Neural progenitor cell (in vitro differentiated cells): ENCODE results near the gene GPBAR1. TPM values are rescaled to one million over a fixed set of nuclear protein-coding genes. Genes with fewer than 3 reads are reported as not detected.

Experiments used
- DNase-seq: peaks from one replicate; pipeline ENCODE4 v3.0.0-alpha.2; 2016; ENCODE audit warnings: low spot score
- H2AFZ ChIP-seq: fragments of 200-600 bp; sonication (generic); replicated peaks from 2 replicates; pipeline ENCODE4 v1.6.1; 2016; ENCODE audit warnings: antibody characterized with exemption
- H3F3A ChIP-seq: fragments of 200-600 bp; sonication (generic); 2 replicates; pipeline ENCODE4 v1.6.1; 2016; ENCODE audit warnings: antibody characterized with exemption, low read depth
- H3K27ac ChIP-seq: fragments of 200-600 bp; sonication (generic); 2 replicates; pipeline ENCODE4 v1.5.1; 2016; ENCODE audit warnings: mild to moderate bottlenecking
- H3K27me3 ChIP-seq: fragments of 200-600 bp; sonication (generic); 2 replicates; pipeline ENCODE4 v1.6.1; 2016; ENCODE audit warnings: mild to moderate bottlenecking, moderate library complexity
- H3K36me3 ChIP-seq: fragments of 200-600 bp; sonication (generic); 2 replicates; pipeline ENCODE4 v1.5.1; 2016
- H3K4me1 ChIP-seq: fragments of 200-600 bp; sonication (generic); 2 replicates; pipeline ENCODE4 v1.6.1; 2016; ENCODE audit warnings: mixed run types
- H3K4me2 ChIP-seq: fragments of 200-600 bp; sonication (generic); 2 replicates; pipeline ENCODE4 v1.6.1; 2016
- H3K4me3 ChIP-seq: fragments of 200-600 bp; sonication (generic); 2 replicates; pipeline ENCODE4 v1.5.1; 2016
- H3K79me2 ChIP-seq: fragments of 200-600 bp; sonication (generic); 2 replicates; pipeline ENCODE4 v1.6.1; 2016; ENCODE audit warnings: low read depth
- H3K9ac ChIP-seq: fragments of 200-600 bp; sonication (generic); 2 replicates; pipeline ENCODE4 v1.6.1; 2016
- H3K9me3 ChIP-seq: fragments of 200-600 bp; sonication (generic); 2 replicates; pipeline ENCODE4 v1.5.1; 2016; ENCODE audit warnings: low read depth
- H4K20me1 ChIP-seq: fragments of 200-600 bp; sonication (generic); 2 replicates; pipeline ENCODE4 v1.6.1; 2016; ENCODE audit warnings: low read depth
- H3K27ac Mint-ChIP-seq: 3 replicates; pipeline ENCODE4 v1.8.0; 2021; ENCODE audit warnings: mixed read lengths
- H3K27me3 Mint-ChIP-seq: 2 replicates; pipeline ENCODE4 v1.8.0; 2022; ENCODE audit warnings: low read depth, mild to moderate bottlenecking, inconsistent platforms, moderate library complexity, mixed read lengths; ENCODE audit not compliant: insufficient read depth
- H3K36me3 Mint-ChIP-seq: 3 replicates; pipeline ENCODE4 v1.8.0; 2021; ENCODE audit warnings: mixed read lengths
- H3K4me1 Mint-ChIP-seq: 3 replicates; pipeline ENCODE4 v1.8.0; 2021; ENCODE audit warnings: mixed read lengths
- H3K4me3 Mint-ChIP-seq: 3 replicates; pipeline ENCODE4 v1.8.0; 2021; ENCODE audit warnings: mild to moderate bottlenecking, moderate library complexity, mixed read lengths
- H3K9me3 Mint-ChIP-seq: 3 replicates; pipeline ENCODE4 v1.8.0; 2020; ENCODE audit warnings: mixed read lengths
- EZH2 ChIP-seq: fragments of 200-600 bp; sonication (generic); IDR thresholded peaks from 2 replicates; pipeline ENCODE4 v1.6.1; 2017; ENCODE audit warnings: antibody characterized with exemption, mild to moderate bottlenecking, moderate library complexity
- EZH2phosphoT487 ChIP-seq: fragments of 200-600 bp; sonication (generic); IDR thresholded peaks from 2 replicates; pipeline ENCODE4 v1.6.1; 2017; ENCODE audit warnings: antibody characterized with exemption
- total RNA-seq: library from RNA; depleted of rRNA; stranded (reverse); fragments of >200 nt; gene quantifications from 2 replicates; pipeline ENCODE4 v1.2.3, GENCODE V29; 2015; ENCODE audit warnings: low replicate concordance
- TF ChIP-seq, protein P1 (sequence below): fragments of 200-600 bp; sonication (generic); IDR thresholded peaks from 2 replicates; pipeline ENCODE4 v1.5.1; 2017; ENCODE audit warnings: antibody characterized with exemption, mild to moderate bottlenecking

Gene GPBAR1
- total RNA-seq, 1 donor from 2014 or later: not detected

DNA sequence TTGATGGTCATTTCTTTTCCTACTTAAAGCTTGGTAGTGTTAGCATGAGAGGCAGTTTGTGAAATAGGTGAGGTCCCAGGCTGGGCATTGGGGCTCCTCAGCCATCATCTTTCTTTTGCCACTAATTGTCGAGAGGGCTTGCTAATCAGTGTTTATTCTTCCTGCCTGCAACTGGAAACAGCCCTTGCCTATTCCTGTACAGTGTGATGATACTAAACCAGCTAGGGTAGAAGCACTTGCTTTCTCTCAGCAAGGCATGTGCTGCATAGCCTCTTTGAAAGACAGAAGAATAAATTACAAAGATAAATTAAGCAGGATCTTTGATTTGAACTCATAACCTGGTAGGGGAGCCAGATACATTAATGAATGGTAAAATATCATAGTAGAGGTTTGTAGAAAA is 16.6 kb upstream of the GPBAR1 start:
- no peaks in the 10 kb centered on the region for H3K27me3 Mint-ChIP-seq
- no peaks in the 10 kb centered on the region for H3K9me3 Mint-ChIP-seq
- no peaks in the 10 kb centered on the region for H3F3A ChIP-seq
- TF ChIP-seq EZH2 (no peak), EZH2phosphoT487 (no peak)
- TF ChIP-seq, protein P1, sequence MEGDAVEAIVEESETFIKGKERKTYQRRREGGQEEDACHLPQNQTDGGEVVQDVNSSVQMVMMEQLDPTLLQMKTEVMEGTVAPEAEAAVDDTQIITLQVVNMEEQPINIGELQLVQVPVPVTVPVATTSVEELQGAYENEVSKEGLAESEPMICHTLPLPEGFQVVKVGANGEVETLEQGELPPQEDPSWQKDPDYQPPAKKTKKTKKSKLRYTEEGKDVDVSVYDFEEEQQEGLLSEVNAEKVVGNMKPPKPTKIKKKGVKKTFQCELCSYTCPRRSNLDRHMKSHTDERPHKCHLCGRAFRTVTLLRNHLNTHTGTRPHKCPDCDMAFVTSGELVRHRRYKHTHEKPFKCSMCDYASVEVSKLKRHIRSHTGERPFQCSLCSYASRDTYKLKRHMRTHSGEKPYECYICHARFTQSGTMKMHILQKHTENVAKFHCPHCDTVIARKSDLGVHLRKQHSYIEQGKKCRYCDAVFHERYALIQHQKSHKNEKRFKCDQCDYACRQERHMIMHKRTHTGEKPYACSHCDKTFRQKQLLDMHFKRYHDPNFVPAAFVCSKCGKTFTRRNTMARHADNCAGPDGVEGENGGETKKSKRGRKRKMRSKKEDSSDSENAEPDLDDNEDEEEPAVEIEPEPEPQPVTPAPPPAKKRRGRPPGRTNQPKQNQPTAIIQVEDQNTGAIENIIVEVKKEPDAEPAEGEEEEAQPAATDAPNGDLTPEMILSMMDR: no peak
- peaks cover 17% of the 10 kb centered on the region for H3K36me3 Mint-ChIP-seq
- no peak overlapping the region for H3K9ac ChIP-seq
- H3K4me3 ChIP-seq: no peak overlapping the region
- H4K20me1 ChIP-seq: no peaks in the 10 kb centered on the region
- H3K4me2 ChIP-seq: no peak overlapping the region
- no peak for DNase-seq
- no peak overlapping the region for H3K27ac ChIP-seq
- H2AFZ ChIP-seq: no peak overlapping the region
- H3K4me1 ChIP-seq: no peaks in the 10 kb centered on the region
- no peaks in the 10 kb centered on the region for H3K27me3 ChIP-seq
- no peaks in the 10 kb centered on the region for H3K9me3 ChIP-seq
- no peaks in the 10 kb centered on the region for H3K4me1 Mint-ChIP-seq
- H3K4me3 Mint-ChIP-seq: no peak overlapping the region
- peaks cover 2% of the 10 kb centered on the region for H3K36me3 ChIP-seq
- no peaks in the 10 kb centered on the region for H3K79me2 ChIP-seq
- no peak overlapping the region for H3K27ac Mint-ChIP-seq

DNA sequence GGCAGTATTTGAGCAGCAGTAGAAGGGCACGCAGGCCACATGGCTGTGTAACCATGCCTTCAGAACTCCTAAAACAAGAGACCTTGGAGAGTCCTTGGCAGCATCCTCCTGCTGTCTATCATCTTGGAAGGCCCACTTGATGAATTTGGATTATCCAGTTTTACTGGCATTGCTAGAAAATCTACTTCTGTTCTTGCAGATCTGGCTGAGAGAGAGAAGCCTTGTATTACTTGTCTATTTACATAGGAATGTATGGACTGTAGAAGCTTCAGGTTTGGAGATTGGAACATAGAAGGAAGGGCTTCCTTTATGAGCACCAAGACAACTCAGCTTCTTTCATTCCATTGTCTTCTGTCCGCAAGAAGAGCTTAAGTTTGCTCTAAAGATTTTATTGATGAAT is 16.1 kb upstream of the GPBAR1 start:
- Mint-ChIP-seq H3K4me1 (no peaks in the 10 kb centered on the region), H3K27ac (no peak overlapping the region), H3K4me3 (no peak overlapping the region), H3K9me3 (no peaks in the 10 kb centered on the region), H3K27me3 (peaks cover 1% of the 10 kb centered on the region), H3K36me3 (peaks cover 19% of the 10 kb centered on the region)
- Histone ChIP-seq H3K36me3 (no peaks in the 10 kb centered on the region), H3K9me3 (no peaks in the 10 kb centered on the region), H3K27me3 (no peaks in the 10 kb centered on the region), H3F3A (no peaks in the 10 kb centered on the region), H3K9ac (no peak overlapping the region), H3K79me2 (no peaks in the 10 kb centered on the region), H3K4me1 (no peaks in the 10 kb centered on the region), H3K4me2 (no peak overlapping the region), H2AFZ (no peak overlapping the region), H3K27ac (no peak overlapping the region), H4K20me1 (no peaks in the 10 kb centered on the region), H3K4me3 (no peak overlapping the region)
- TF ChIP-seq EZH2phosphoT487 (no peak), EZH2 (no peak)
- TF ChIP-seq, protein P1: no peak
- no peak for DNase-seq

DNA sequence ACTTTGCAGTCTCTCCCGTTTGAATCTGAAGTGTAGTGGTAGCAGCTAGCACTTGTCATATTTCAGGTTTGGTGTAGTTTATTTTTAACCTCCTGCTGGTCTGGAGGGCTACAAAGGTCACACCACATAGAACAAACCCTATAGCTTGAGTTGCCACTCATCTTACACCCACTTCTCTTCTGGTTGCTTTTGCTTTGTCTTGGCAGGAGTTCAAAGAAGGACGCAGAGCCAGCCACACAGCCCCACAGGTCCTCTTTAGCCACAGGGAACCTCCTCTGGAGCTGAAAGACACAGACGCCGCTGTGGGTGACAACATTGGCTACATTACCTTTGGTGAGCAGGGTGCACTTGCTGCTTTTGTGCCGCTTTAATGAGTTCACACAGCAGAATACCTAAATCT is 15.6 kb upstream of the GPBAR1 start:
- no peaks in the 10 kb centered on the region for H3K9me3 Mint-ChIP-seq
- Histone ChIP-seq H4K20me1 (no peaks in the 10 kb centered on the region), H3K27ac (no peak overlapping the region), H3K9me3 (no peaks in the 10 kb centered on the region), H3K4me2 (no peak overlapping the region), H3F3A (no peaks in the 10 kb centered on the region), H3K4me3 (no peak overlapping the region), H3K79me2 (no peaks in the 10 kb centered on the region), H3K9ac (no peak overlapping the region), H3K27me3 (no peaks in the 10 kb centered on the region), H3K36me3 (no peaks in the 10 kb centered on the region), H3K4me1 (no peaks in the 10 kb centered on the region), H2AFZ (no peak overlapping the region)
- H3K27me3 Mint-ChIP-seq: peaks cover 4% of the 10 kb centered on the region
- no peak overlapping the region for H3K27ac Mint-ChIP-seq
- peaks cover 23% of the 10 kb centered on the region for H3K36me3 Mint-ChIP-seq
- no peak overlapping the region for H3K4me3 Mint-ChIP-seq
- TF ChIP-seq EZH2phosphoT487 (no peak), EZH2 (no peak)
- TF ChIP-seq, protein P1: no peak
- no peaks in the 10 kb centered on the region for H3K4me1 Mint-ChIP-seq
- DNase-seq: no peak

DNA sequence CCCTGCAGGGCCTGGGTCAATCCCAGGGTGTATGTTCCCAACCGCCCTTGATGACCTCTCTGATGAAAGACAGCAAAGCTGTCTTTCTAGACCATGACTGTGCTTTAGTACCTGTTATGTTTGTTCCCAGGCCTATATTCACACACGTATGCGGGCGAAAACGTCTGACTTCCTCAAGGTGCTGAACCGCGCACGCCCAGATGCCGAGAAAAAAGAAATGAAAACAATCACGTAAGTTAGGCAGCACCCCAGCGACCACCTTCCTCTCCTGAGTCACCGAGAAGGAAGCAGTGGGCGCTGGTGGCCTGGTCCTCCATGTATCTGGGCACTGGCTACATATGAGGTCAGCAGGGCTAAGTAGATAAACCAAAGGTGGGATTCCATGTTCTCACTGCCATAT is 11.1 kb upstream of the GPBAR1 start:
- Mint-ChIP-seq H3K9me3 (no peaks in the 10 kb centered on the region), H3K4me3 (no peak overlapping the region), H3K27me3 (peaks cover 6% of the 10 kb centered on the region), H3K36me3 (peaks cover 28% of the 10 kb centered on the region), H3K4me1 (no peaks in the 10 kb centered on the region), H3K27ac (no peak overlapping the region)
- H3K4me3 ChIP-seq: no peak overlapping the region
- TF ChIP-seq EZH2: no peak
- no peak for TF ChIP-seq EZH2phosphoT487
- TF ChIP-seq, protein P1: no peak
- H3K79me2 ChIP-seq: no peaks in the 10 kb centered on the region
- no peaks in the 10 kb centered on the region for H3K27me3 ChIP-seq
- no peaks in the 10 kb centered on the region for H3F3A ChIP-seq
- no peak overlapping the region for H2AFZ ChIP-seq
- no peaks in the 10 kb centered on the region for H3K36me3 ChIP-seq
- no peak overlapping the region for H3K9ac ChIP-seq
- H3K4me2 ChIP-seq: no peak overlapping the region
- no peak for DNase-seq
- no peaks in the 10 kb centered on the region for H3K4me1 ChIP-seq
- no peak overlapping the region for H3K27ac ChIP-seq
- H4K20me1 ChIP-seq: no peaks in the 10 kb centered on the region
- H3K9me3 ChIP-seq: no peaks in the 10 kb centered on the region
